Neutrophil (primary cell): ENCODE results near the gene FIBIN.

Experiments used
- H3K27ac ChIP-seq: fragments of 200-600 bp; sonication (generic); 2 replicates; pipeline ENCODE4 v1.5.1; 2016; ENCODE audit warnings: mild to moderate bottlenecking, moderate library complexity
- H3K27me3 ChIP-seq: fragments of 200-600 bp; sonication (generic); 2 replicates; pipeline ENCODE4 v1.6.0; 2016; ENCODE audit warnings: mild to moderate bottlenecking
- H3K36me3 ChIP-seq: fragments of 200-600 bp; sonication (generic); 2 replicates; pipeline ENCODE4 v1.5.1; 2017
- H3K4me1 ChIP-seq, 2 experiments: fragments of 200-600 bp in 1 of 2; sonication (generic) in 1 of 2; 1 replicate in 1 of 2; 2 replicates in 1 of 2; pipeline versions ENCODE4 v1.5.1 to v1.6.1; 2013 to 2016; ENCODE audit warnings: low read depth in 1 of 2, low read length in 1 of 2, mild to moderate bottlenecking in 1 of 2, moderate library complexity in 1 of 2; ENCODE audit not compliant: control insufficient read depth in 1 of 2, insufficient read depth in 1 of 2
- H3K4me3 ChIP-seq, 2 experiments: fragments of 200-600 bp in 1 of 2; sonication (generic) in 1 of 2; 1 replicate in 1 of 2; 2 replicates in 1 of 2; pipeline ENCODE4 v1.5.1; 2013 to 2016; ENCODE audit warnings: low read depth in 1 of 2, low read length in 1 of 2, mild to moderate bottlenecking in 1 of 2, moderate library complexity in 1 of 2
- H3K9me3 ChIP-seq: fragments of 200-600 bp; sonication (generic); 2 replicates; pipeline ENCODE4 v1.5.1; 2016
- TF ChIP-seq, protein P1 (sequence below): fragments of 200-600 bp; sonication (generic); IDR thresholded peaks from 2 replicates; pipeline ENCODE4 v1.5.1; 2016; ENCODE audit warnings: antibody characterized with exemption

The FIBIN gene

DNA sequence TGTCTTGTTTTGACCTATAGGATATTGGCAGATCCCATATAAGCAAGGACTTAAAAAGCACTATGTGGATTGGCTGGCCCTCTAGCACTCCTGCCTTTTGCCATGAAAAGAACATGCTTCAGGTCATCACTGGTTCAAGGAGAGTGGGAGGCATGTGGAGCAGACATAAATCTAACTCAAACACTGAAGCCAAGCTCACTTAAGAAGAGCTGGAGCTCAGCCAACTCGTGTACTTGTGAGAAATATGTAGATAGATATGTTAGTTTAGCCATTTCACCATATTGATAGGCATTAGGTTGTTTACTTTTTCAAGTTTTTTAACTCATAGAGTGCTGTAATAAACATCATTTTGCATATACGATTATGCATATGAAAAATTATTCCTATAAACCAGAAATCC, 26.8 kb downstream of the FIBIN start:
- TF ChIP-seq, protein P1, sequence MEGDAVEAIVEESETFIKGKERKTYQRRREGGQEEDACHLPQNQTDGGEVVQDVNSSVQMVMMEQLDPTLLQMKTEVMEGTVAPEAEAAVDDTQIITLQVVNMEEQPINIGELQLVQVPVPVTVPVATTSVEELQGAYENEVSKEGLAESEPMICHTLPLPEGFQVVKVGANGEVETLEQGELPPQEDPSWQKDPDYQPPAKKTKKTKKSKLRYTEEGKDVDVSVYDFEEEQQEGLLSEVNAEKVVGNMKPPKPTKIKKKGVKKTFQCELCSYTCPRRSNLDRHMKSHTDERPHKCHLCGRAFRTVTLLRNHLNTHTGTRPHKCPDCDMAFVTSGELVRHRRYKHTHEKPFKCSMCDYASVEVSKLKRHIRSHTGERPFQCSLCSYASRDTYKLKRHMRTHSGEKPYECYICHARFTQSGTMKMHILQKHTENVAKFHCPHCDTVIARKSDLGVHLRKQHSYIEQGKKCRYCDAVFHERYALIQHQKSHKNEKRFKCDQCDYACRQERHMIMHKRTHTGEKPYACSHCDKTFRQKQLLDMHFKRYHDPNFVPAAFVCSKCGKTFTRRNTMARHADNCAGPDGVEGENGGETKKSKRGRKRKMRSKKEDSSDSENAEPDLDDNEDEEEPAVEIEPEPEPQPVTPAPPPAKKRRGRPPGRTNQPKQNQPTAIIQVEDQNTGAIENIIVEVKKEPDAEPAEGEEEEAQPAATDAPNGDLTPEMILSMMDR: no peak
- Histone ChIP-seq H3K27me3 (no peaks in the 10 kb centered on the region), H3K4me1 (no peaks in the 10 kb centered on the region), H3K9me3 (no peaks in the 10 kb centered on the region), H3K27ac (no peak overlapping the region), H3K4me3 (no peak overlapping the region), H3K36me3 (no peaks in the 10 kb centered on the region)

DNA sequence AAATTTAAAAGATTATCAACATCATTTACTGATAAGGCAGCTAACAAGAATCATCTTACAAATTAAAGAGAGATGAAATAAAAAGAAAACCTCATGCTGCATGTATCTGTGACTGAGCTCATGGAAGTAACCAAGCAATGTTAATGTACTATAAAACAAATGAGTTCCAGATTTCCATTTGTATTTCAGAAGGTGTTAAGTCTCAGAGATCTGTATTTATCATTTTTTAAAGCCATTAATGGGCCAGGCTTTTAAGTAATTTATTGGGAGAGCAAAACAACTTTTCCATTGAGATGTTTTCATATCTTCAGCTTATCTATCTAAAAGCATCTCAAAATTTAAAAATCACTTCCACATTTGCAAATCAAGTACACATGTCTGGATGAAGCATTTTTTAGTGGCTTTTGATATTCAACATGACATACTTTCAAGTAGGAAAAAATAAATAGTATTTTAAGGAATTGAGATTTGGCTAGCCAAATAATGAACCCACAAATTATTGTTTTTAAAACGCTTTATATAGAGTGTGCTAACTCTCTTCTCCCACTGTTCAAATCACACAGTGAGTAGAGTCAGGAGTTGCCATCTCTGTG, 28.8 kb downstream of the FIBIN start:
- TF ChIP-seq, protein P1: no peak
- Histone ChIP-seq H3K27me3 (no peaks in the 10 kb centered on the region), H3K9me3 (no peaks in the 10 kb centered on the region), H3K4me3 (no peak overlapping the region), H3K4me1 (no peaks in the 10 kb centered on the region), H3K36me3 (no peaks in the 10 kb centered on the region), H3K27ac (no peak overlapping the region)

DNA sequence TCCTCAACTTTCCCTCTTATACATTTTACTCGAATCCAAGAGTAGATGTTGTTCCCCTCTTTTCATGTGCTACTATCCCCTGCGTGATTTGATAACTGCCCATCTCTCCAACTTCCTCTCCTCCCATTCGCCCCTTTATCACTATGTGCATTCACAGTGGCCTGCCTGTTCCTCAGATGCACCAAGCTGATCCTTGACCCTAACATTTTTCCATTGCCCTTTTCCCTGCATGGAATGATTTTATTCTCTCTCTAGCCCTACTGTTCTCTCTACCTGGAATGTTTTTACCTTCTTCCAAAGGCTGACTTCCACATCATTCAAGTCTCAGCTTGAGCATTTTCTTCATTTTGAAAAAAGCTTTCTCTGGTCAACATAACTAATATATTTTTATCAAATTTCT, 31.0 kb downstream of the FIBIN start:
- H3K27me3 ChIP-seq: no peaks in the 10 kb centered on the region
- H3K9me3 ChIP-seq: no peaks in the 10 kb centered on the region
- no peak overlapping the region for H3K4me3 ChIP-seq
- H3K4me1 ChIP-seq: no peaks in the 10 kb centered on the region
- TF ChIP-seq, protein P1: no peak
- no peak overlapping the region for H3K27ac ChIP-seq
- no peaks in the 10 kb centered on the region for H3K36me3 ChIP-seq

DNA sequence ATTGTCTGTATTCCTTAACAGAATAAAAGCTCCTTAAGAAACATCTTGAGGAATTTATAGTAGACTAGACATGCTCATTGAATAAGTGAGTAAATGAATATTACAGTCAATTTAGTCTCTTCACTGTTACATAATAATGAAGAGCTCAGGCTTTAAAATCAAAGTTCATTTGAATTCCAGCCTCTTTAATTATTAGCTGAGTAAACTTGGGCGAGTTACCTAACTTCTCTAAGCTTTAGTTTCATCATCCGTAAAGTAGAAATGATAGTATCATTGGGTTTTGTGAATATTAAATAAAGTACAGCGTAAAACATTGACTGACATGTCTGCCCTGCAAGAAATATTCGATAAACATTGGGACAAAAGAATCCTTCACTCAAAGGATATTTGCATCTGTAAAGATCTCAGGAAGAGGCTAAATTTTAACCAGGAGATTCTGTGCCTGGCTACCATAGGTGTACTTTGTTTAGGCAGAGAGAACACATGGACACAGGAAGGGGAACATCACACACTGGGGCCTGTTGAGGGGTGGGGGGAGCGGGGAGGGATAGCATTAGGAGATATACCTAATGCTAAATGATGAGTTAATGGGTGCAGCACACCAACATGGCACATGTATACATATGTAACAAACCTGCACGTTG, 31.5 kb downstream of the FIBIN start:
- Histone ChIP-seq H3K9me3 (no peaks in the 10 kb centered on the region), H3K27ac (no peak overlapping the region), H3K4me1 (no peaks in the 10 kb centered on the region), H3K4me3 (no peak overlapping the region), H3K27me3 (no peaks in the 10 kb centered on the region), H3K36me3 (no peaks in the 10 kb centered on the region)
- TF ChIP-seq, protein P1: no peak

DNA sequence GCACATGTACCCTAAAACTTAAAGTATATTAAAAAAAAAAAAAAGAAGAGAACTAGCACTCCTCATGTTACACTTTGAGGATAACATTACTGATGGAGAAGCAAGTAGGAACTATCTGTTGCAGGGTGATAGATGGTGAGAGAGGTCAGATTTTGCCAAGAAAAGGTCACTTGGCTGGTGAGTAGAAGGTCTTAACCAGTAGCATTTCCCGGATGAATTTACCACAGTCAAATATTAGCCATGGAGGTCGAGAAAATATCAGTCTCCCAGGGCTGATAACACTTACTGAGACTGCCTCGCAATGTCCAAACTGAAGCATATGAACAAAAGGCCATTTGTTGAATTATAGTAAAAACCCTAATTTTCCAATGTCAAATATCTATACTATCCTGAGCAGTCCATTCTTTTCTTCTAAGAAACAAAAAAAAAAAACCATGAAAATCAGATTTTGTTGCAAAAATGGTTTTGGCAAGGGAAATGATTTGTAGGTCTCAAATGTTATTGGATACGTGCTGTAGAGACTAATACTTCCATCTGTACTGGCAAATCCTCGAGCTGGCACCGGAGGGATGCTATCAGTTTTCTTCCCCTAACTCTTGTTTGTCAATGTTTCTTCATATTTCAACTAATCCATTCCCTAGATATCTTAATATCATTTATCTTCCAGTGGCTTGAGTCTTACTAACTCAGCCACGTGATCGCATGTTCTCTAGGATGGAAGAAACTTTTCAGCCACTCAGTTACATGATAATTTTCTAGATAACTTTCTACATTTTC, 32.2 kb downstream of the FIBIN start:
- Histone ChIP-seq H3K9me3 (no peaks in the 10 kb centered on the region), H3K27me3 (no peaks in the 10 kb centered on the region), H3K4me1 (no peaks in the 10 kb centered on the region), H3K36me3 (no peaks in the 10 kb centered on the region), H3K4me3 (no peak overlapping the region), H3K27ac (no peak overlapping the region)
- TF ChIP-seq, protein P1: no peak
